ENCODE measurements around the gene KIF5C. TPM values are rescaled to one million over a fixed set of nuclear protein-coding genes. Genes with fewer than 3 reads are reported as not detected.

Gene KIF5C
- total RNA-seq, 2 experiments from 2014 or later = 10.2 to 11.1 TPM

GRCh38 chr2:149062531-149062930 is 187.5 kb downstream of the KIF5C start:
- ATAC-seq (no peak), DNase-seq (no peak)
- TF ChIP-seq CTCF (IDR thresholded peaks at IDR 0.05) = no peak
- Mint-ChIP-seq H3K27me3 (peaks cover 8% of the 10 kb centered on the region), H3K4me1 (ENCODE audit: low read depth) (no peaks in the 10 kb centered on the region), H3K4me3 (no peak overlapping the region), H3K36me3 (ENCODE audit: low read depth) (no peaks in the 10 kb centered on the region), H3K27ac (no peak overlapping the region), H3K9me3 (peaks cover 1% of the 10 kb centered on the region)
- intact Hi-C loops (cut with micrococcal nuclease) = no loop called here
- CTCF ChIA-PET = no interaction called here
- POLR2A ChIA-PET = no interaction called here

GRCh38 chr2:149063177-149063576 is 188.2 kb downstream of the KIF5C start:
- no peak overlapping the region for H3K27ac Mint-ChIP-seq
- intact Hi-C loops (cut with micrococcal nuclease) = no loop called here
- no peaks in the 10 kb centered on the region for H3K36me3 Mint-ChIP-seq (ENCODE audit: low read depth)
- POLR2A ChIA-PET = no interaction called here
- no peak for ATAC-seq
- peaks cover 1% of the 10 kb centered on the region for H3K9me3 Mint-ChIP-seq
- CTCF ChIA-PET = interaction anchor here (0.8 kb wide), 1 partner anchor 498 kb away, joined by 3 read pairs; no protein-coding TSS in a partner anchor
- no peak for DNase-seq
- peaks cover 11% of the 10 kb centered on the region for H3K27me3 Mint-ChIP-seq
- TF ChIP-seq CTCF (IDR thresholded peaks at IDR 0.05) = no peak
- no peak overlapping the region for H3K4me3 Mint-ChIP-seq
- H3K4me1 Mint-ChIP-seq (ENCODE audit: low read depth) = no peaks in the 10 kb centered on the region

- DNase-seq = no peak
- no peaks in the 10 kb centered on the region for H3K36me3 Mint-ChIP-seq (ENCODE audit: low read depth)
- H3K4me1 Mint-ChIP-seq (ENCODE audit: low read depth) = peaks cover 7% of the 10 kb centered on the region
- TF ChIP-seq CTCF (IDR thresholded peaks at IDR 0.05) = no peak
- H3K4me3 Mint-ChIP-seq = no peak overlapping the region
- H3K27ac Mint-ChIP-seq = no peak overlapping the region
- no peak for ATAC-seq
- H3K9me3 Mint-ChIP-seq = peaks cover 1% of the 10 kb centered on the region
- ChIA-PET CTCF (interaction anchor here (0.8 kb wide), 1 partner anchor 47 kb away, joined by 3 read pairs; no protein-coding TSS in a partner anchor), POLR2A (no interaction called here)
- H3K27me3 Mint-ChIP-seq = peaks cover 10% of the 10 kb centered on the region
- intact Hi-C loops (cut with micrococcal nuclease) = no loop called here
Observed at GRCh38 chr2:149064365-149064841, 189.4 kb downstream of the KIF5C start.

DNA sequence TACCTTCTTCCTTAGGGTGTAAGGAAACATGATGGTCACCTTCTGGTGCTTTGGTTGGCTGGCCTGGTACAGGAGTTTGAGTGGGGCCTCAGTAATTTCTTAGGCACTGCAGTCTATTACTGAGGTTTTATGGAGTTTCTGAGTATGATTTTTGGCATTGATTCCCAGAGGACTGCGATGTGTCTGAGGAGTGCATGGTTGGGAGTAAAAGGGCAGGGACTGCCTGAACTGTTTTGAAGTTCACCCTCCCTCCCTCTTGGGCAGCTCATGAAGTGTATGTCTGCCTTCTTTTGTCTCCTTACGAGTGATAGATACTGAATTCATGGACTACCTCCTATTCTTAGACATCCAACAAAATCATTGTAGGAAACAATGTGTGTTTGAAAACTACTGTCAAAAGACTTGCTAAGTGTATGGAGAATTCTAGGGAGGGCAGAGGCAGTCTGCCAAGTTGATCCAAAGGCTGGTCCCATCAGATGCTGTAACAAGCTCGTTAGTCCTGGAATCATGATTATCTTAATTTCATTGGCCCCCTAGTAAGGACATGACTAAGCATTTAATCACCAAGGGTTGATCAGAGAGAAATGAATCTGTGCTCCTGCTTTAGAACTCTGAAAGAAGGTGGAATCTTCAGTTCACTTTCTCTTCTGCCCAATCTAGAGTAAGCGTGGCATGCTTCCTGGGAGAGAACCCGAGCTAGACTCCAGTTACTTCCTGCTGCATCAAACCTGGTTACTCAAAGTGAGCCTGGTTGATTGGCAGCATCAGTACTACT is 190.0 kb downstream of the KIF5C start:
- DNase-seq (no peak), ATAC-seq (no peak)
- H3K4me3 Mint-ChIP-seq = no peak overlapping the region
- H3K4me1 Mint-ChIP-seq (ENCODE audit: low read depth) = peaks cover 14% of the 10 kb centered on the region
- H3K36me3 Mint-ChIP-seq (ENCODE audit: low read depth) = no peaks in the 10 kb centered on the region
- POLR2A ChIA-PET = no interaction called here
- peaks cover 1% of the 10 kb centered on the region for H3K9me3 Mint-ChIP-seq
- intact Hi-C loops (cut with micrococcal nuclease) = no loop called here
- H3K27ac Mint-ChIP-seq = no peak overlapping the region
- CTCF ChIA-PET = interaction anchor here (1.0 kb wide), 1 partner anchor 48 kb away, joined by 3 read pairs; no protein-coding TSS in a partner anchor
- TF ChIP-seq CTCF (IDR thresholded peaks at IDR 0.05) = no peak
- peaks cover 10% of the 10 kb centered on the region for H3K27me3 Mint-ChIP-seq

GRCh38 chr2:149068225-149068995 is 193.4 kb downstream of the KIF5C start:
- H3K4me3 Mint-ChIP-seq = no peak overlapping the region
- H3K27me3 Mint-ChIP-seq = peaks cover 16% of the 10 kb centered on the region
- peaks cover 15% of the 10 kb centered on the region for H3K4me1 Mint-ChIP-seq (ENCODE audit: low read depth)
- no peak overlapping the region for H3K27ac Mint-ChIP-seq
- intact Hi-C loops (cut with micrococcal nuclease) = no loop called here
- H3K9me3 Mint-ChIP-seq = peaks cover 1% of the 10 kb centered on the region
- ChIA-PET CTCF (no interaction called here), POLR2A (no interaction called here)
- DNase-seq (no peak), ATAC-seq (no peak)
- no peaks in the 10 kb centered on the region for H3K36me3 Mint-ChIP-seq (ENCODE audit: low read depth)
- no peak for TF ChIP-seq CTCF (IDR thresholded peaks at IDR 0.05)

All from activated CD8-positive, alpha-beta T cell treated with anti-CD3 and anti-CD28 coated beads for 36 hours (primary cell).